SK-N-MC (cell line): Measurements from ENCODE around the gene HPCAL4.

Source experiments
- EZH2 ChIP-seq: fragments of 200-600 bp; sonication (generic); IDR thresholded peaks from one replicate; pipeline ENCODE4 v1.6.1; 2017; ENCODE audit warnings: antibody characterized with exemption
- POLR2AphosphoS5 ChIP-seq: IDR thresholded peaks from 2 replicates; pipeline ENCODE4 v1.6.1; 2012; ENCODE audit warnings: mild to moderate bottlenecking, low read depth, low read length, borderline replicate concordance

DNA sequence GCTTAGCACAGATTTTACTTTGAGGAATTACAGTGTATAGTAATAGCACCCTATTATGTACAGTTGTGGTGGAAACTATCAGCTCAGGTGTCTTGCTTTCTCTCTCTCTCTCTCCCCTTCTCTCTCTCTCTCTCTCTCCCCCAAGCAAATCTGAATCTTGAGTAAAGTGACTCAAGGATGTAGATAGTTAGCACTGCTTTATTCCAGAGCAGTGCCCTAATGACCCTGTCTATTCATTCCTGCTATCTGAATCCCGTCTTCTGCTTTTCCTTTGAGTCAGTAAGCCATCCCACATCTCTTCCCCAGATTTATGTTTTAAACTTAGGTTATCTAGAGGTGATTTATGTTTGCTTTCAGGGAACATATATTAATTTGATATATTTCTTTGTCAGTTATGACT, 5.2 kb upstream of the HPCAL4 start:
- TF ChIP-seq POLR2AphosphoS5, result no peak
- TF ChIP-seq EZH2, result no peak
